ENCODE results near the gene TRAM2.

DNA sequence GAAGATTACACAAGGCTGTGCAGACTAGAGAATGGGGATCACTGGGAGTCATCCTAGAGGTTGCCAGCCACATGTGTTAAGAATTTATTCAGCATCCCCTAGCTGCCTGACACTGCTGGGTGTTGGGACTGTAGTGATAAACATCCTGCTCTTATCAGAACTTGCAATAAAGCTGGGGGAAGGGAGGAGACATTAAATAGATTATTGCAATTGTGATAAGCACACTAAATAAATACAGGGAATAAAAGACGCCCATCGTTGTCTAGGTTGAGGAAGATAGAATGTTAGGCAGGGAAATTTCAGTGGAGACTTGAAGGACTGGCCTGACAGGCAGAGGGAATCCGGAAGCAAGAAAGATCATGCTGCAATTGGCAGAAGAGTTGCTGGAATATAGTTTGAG lies 33.2 kb upstream of the TRAM2 start:
- TF ChIP-seq GABPA (IDR thresholded peaks at IDR 0.05; ENCODE audit: low read depth, low read length) (no peak), GABPA (CRISPR knock-in tag; IDR thresholded peaks at IDR 0.05; ENCODE audit: low read depth) (no peak), NFYB (CRISPR knock-in tag; IDR thresholded peaks at IDR 0.05) (no peak), ZBTB21 (CRISPR knock-in tag; IDR thresholded peaks at IDR 0.05) (no peak), HNRNPH1 (optimal IDR thresholded peaks at IDR 0.05; ENCODE audit: low read depth, low read length) (no peak), TCF7 (IDR thresholded peaks at IDR 0.05; ENCODE audit: low read depth) (no peak), ZSCAN29 (CRISPR knock-in tag; conservative IDR thresholded peaks at IDR 0.05) (no peak), EHMT2 (IDR thresholded peaks at IDR 0.05; ENCODE audit: borderline replicate concordance, low read depth, low read length) (no peak), ZNF205 (CRISPR knock-in tag; IDR thresholded peaks at IDR 0.05) (no peak)
- TF ChIP-seq, protein P1, sequence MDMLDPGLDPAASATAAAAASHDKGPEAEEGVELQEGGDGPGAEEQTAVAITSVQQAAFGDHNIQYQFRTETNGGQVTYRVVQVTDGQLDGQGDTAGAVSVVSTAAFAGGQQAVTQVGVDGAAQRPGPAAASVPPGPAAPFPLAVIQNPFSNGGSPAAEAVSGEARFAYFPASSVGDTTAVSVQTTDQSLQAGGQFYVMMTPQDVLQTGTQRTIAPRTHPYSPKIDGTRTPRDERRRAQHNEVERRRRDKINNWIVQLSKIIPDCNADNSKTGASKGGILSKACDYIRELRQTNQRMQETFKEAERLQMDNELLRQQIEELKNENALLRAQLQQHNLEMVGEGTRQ (IDR thresholded peaks at IDR 0.05; ENCODE audit: low read depth, low read length) = no peak
- TF ChIP-seq, protein P1 (CRISPR knock-in tag; IDR thresholded peaks at IDR 0.05; ENCODE audit: borderline replicate concordance) = no peak
- TF ChIP-seq, protein P2, sequence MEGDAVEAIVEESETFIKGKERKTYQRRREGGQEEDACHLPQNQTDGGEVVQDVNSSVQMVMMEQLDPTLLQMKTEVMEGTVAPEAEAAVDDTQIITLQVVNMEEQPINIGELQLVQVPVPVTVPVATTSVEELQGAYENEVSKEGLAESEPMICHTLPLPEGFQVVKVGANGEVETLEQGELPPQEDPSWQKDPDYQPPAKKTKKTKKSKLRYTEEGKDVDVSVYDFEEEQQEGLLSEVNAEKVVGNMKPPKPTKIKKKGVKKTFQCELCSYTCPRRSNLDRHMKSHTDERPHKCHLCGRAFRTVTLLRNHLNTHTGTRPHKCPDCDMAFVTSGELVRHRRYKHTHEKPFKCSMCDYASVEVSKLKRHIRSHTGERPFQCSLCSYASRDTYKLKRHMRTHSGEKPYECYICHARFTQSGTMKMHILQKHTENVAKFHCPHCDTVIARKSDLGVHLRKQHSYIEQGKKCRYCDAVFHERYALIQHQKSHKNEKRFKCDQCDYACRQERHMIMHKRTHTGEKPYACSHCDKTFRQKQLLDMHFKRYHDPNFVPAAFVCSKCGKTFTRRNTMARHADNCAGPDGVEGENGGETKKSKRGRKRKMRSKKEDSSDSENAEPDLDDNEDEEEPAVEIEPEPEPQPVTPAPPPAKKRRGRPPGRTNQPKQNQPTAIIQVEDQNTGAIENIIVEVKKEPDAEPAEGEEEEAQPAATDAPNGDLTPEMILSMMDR (CRISPR knock-in tag; IDR thresholded peaks at IDR 0.05) = no peak
- TF ChIP-seq, protein P3, sequence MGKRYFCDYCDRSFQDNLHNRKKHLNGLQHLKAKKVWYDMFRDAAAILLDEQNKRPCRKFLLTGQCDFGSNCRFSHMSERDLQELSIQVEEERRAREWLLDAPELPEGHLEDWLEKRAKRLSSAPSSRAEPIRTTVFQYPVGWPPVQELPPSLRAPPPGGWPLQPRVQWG (CRISPR knock-in tag; IDR thresholded peaks at IDR 0.05; ENCODE audit: borderline replicate concordance, low read depth) = no peak
- TF ChIP-seq, protein P4, sequence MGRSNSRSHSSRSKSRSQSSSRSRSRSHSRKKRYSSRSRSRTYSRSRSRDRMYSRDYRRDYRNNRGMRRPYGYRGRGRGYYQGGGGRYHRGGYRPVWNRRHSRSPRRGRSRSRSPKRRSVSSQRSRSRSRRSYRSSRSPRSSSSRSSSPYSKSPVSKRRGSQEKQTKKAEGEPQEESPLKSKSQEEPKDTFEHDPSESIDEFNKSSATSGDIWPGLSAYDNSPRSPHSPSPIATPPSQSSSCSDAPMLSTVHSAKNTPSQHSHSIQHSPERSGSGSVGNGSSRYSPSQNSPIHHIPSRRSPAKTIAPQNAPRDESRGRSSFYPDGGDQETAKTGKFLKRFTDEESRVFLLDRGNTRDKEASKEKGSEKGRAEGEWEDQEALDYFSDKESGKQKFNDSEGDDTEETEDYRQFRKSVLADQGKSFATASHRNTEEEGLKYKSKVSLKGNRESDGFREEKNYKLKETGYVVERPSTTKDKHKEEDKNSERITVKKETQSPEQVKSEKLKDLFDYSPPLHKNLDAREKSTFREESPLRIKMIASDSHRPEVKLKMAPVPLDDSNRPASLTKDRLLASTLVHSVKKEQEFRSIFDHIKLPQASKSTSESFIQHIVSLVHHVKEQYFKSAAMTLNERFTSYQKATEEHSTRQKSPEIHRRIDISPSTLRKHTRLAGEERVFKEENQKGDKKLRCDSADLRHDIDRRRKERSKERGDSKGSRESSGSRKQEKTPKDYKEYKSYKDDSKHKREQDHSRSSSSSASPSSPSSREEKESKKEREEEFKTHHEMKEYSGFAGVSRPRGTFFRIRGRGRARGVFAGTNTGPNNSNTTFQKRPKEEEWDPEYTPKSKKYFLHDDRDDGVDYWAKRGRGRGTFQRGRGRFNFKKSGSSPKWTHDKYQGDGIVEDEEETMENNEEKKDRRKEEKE (IDR thresholded peaks at IDR 0.05) = no peak

Measured in HepG2 (cell line).